Activated CD8-positive, alpha-beta T cell treated with anti-CD3 and anti-CD28 coated beads, Interleukin-2, amount 10 ng/mL, durations not matched to agents 7 days and 5 days (primary cell): ENCODE results near the gene ENTREP3. TPM values are rescaled to one million over a fixed set of nuclear protein-coding genes. Genes with fewer than 3 reads are reported as not detected.
"Not testable (repeated sequence)": the region's sequence is repeated elsewhere in the genome, so short reads cannot be mapped to it uniquely, and the experiment has no call there.

Experiments used
- ATAC-seq: fragments of 150-1000 bp; cut with Tn5 transposase; one replicate; pipeline ENCODE4 v1.10.0; 2021; ENCODE audit warnings: moderate library complexity
- CTCF ChIA-PET: fragments of 350-600 bp; sonication (Branson Sonifier 250); formaldehyde crosslinking; loops from one replicate; lab custom pipeline; 2021; ENCODE audit warnings: antibody characterized with exemption; lab: Charles Lee
- POLR2A ChIA-PET: fragments of 350-600 bp; sonication (Branson Sonifier 250); formaldehyde crosslinking; loops from one replicate; lab custom pipeline; 2021; ENCODE audit warnings: antibody characterized with exemption; lab: Charles Lee
- DNase-seq: peaks from one replicate; pipeline ENCODE4 v3.0.0-alpha.2; 2020
- H3K27ac Mint-ChIP-seq: one replicate; pipeline ENCODE4 v1.8.0; 2021; ENCODE audit warnings: mild to moderate bottlenecking, mixed read lengths
- H3K27me3 Mint-ChIP-seq: one replicate; pipeline ENCODE4 v1.8.0; 2021; ENCODE audit warnings: low read depth, mixed read lengths
- H3K36me3 Mint-ChIP-seq: one replicate; pipeline ENCODE4 v1.8.0; 2021; ENCODE audit warnings: low read depth, mixed read lengths
- H3K4me1 Mint-ChIP-seq: one replicate; pipeline ENCODE4 v1.8.0; 2021; ENCODE audit warnings: low read depth, mixed read lengths
- H3K4me3 Mint-ChIP-seq: one replicate; pipeline ENCODE4 v1.8.0; 2021; ENCODE audit warnings: mild to moderate bottlenecking, mixed read lengths
- H3K9me3 Mint-ChIP-seq: one replicate; pipeline ENCODE4 v1.8.0; 2022; ENCODE audit warnings: mixed read lengths; ENCODE audit not compliant: insufficient read depth
- total RNA-seq, 2 experiments: library from RNA; stranded (reverse); gene quantifications; one replicate each; pipeline ENCODE4 v1.2.3, GENCODE V29; 2021

Gene ENTREP3
- total RNA-seq, 2 experiments from 2014 or later: 29.3 to 29.7 TPM

DNA sequence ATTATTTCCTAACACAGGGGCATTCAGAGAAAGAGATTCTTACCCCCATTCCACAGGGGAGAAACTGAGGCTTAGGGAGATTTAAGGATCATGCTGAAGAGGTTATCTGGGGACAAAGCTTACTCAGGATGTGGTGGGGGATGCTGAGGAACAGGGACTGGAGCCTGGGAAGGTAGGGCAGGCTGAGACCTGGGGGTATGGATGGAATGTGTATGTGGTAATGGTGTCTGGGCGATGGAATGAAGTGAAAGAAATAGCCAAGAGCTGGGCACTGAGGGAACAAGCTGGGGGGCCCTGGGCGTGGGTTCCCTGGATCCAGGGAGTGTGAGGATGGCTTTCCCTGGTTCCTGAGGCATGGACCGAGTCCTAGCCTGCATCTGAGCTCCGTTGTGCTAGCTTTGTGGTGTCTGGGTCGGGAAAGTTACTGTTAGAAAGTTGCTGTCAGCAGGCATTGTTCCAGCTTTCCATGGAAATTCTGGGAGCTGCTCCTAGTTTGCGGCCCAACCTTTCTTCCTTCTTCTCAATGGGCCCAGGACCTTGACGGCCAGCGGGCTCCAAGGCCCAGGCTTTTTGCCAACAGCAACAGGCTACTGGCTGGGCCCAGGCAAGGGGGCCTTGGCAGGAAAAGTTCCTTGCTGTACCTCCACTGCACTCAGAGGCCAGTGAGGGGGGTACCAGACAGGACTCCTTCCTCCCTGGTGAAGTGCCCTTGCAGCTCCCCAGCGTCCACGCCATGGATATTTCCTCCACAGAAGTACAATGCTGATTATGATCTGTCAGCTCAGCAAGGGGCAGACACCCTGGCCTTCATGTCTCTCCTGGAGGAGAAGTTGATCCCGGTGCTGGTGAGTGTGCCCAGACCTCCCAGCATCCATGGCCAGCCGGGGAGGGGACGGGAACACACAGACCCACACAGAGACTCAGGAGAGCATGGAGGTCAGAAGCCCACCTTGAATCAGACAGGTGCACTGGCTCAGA, 23.0 kb downstream of the ENTREP3 start:
- DNase-seq, H3K27me3 Mint-ChIP-seq, H3K9me3 Mint-ChIP-seq, H3K4me3 Mint-ChIP-seq, H3K27ac Mint-ChIP-seq, ATAC-seq: not testable (repeated sequence)
- H3K4me1 Mint-ChIP-seq: peaks cover 21% of the 10 kb centered on the region
- ChIA-PET CTCF (interaction anchor here (1.9 kb wide), 1 partner anchor 18 kb away, joined by 5 read pairs; no protein-coding TSS in a partner anchor), POLR2A (interaction anchor here (1.2 kb wide), 1 partner anchor 12 kb away, joined by 4 read pairs; no protein-coding TSS in a partner anchor)
- peaks cover 16% of the 10 kb centered on the region for H3K36me3 Mint-ChIP-seq

GRCh38 chr1:155231302-155231701, 24.0 kb downstream of the ENTREP3 start:
- POLR2A ChIA-PET, H3K27me3 Mint-ChIP-seq, H3K4me3 Mint-ChIP-seq, H3K27ac Mint-ChIP-seq, ATAC-seq, H3K9me3 Mint-ChIP-seq, DNase-seq: not testable (repeated sequence)
- peaks cover 11% of the 10 kb centered on the region for H3K36me3 Mint-ChIP-seq
- CTCF ChIA-PET: interaction anchor here (1.9 kb wide), 1 partner anchor 19 kb away, joined by 5 read pairs; no protein-coding TSS in a partner anchor
- H3K4me1 Mint-ChIP-seq: peaks cover 23% of the 10 kb centered on the region

DNA sequence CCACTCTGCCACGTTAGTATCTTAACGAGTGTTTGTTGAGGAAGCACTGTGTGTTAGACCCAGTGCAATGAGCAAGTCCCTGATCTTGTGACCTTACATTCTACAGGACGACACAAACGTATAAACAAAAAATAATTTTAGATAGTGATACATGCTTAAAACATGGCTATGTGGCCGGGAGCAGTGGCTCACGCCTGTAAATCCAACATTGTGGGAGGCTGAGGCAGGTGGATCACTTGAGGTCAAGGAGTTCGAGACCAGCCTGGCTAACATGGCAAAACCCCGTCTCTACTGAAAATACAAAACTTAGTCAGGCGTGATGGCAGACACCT, 27.2 kb downstream of the ENTREP3 start:
- peaks cover 12% of the 10 kb centered on the region for H3K36me3 Mint-ChIP-seq
- no peak for ATAC-seq
- ChIA-PET POLR2A (interaction anchor here (1.1 to 3.0 kb wide), 9 partner anchors 9 to 80 kb away, joined by 3 to 39 read pairs (median 7); partner anchors contain the start of genes FDPS, KRTCAP2, MTX1 and THBS3), CTCF (interaction anchor here (1.2 to 6.6 kb wide), 6 partner anchors 15 to 55 kb away, joined by 3 to 134 read pairs (median 20); partner anchors contain the start of genes KRTCAP2, MTX1 and THBS3)
- peak overlapping the region; percentile 94 for H3K27ac Mint-ChIP-seq
- peaks cover 33% of the 10 kb centered on the region for H3K4me1 Mint-ChIP-seq
- H3K4me3 Mint-ChIP-seq: peak overlapping the region; percentile 91
- no peaks in the 10 kb centered on the region for H3K27me3 Mint-ChIP-seq
- DNase-seq: no peak
- no peaks in the 10 kb centered on the region for H3K9me3 Mint-ChIP-seq

- ChIA-PET CTCF (interaction anchor here (0.7 to 6.6 kb wide), 17 partner anchors 9 to 518 kb away, joined by 3 to 134 read pairs (median 3); partner anchors contain the start of genes KRTCAP2, MTX1 and THBS3), POLR2A (interaction anchor here (0.6 to 3.0 kb wide), 13 partner anchors 8 to 566 kb away, joined by 3 to 39 read pairs (median 5); partner anchors contain the start of genes FDPS, KRTCAP2, MTX1 and THBS3)
- Mint-ChIP-seq H3K27ac (peak overlapping the region; percentile 94), H3K36me3 (peaks cover 12% of the 10 kb centered on the region), H3K4me1 (peaks cover 33% of the 10 kb centered on the region), H3K27me3 (no peaks in the 10 kb centered on the region), H3K9me3 (no peaks in the 10 kb centered on the region), H3K4me3 (peak overlapping the region; percentile 91)
- DNase-seq (peak; percentile 99), ATAC-seq (peak; percentile 96)
Observed at GRCh38 chr1:155227261-155228095, 27.8 kb downstream of the ENTREP3 start.

GRCh38 chr1:155226910-155227260, 28.4 kb downstream of the ENTREP3 start:
- H3K4me1 Mint-ChIP-seq: peaks cover 33% of the 10 kb centered on the region
- CTCF ChIA-PET: interaction anchor here (0.7 to 6.6 kb wide), 16 partner anchors 9 to 518 kb away, joined by 3 to 134 read pairs (median 4); partner anchors contain the start of genes KRTCAP2, MTX1 and THBS3
- H3K9me3 Mint-ChIP-seq: no peaks in the 10 kb centered on the region
- peak overlapping the region; percentile 91 for H3K4me3 Mint-ChIP-seq
- DNase-seq (peak; percentile 70), ATAC-seq (peak; percentile 45)
- H3K27me3 Mint-ChIP-seq: no peaks in the 10 kb centered on the region
- POLR2A ChIA-PET: interaction anchor here (0.6 to 3.0 kb wide), 11 partner anchors 8 to 567 kb away, joined by 3 to 39 read pairs (median 5); partner anchors contain the start of genes MTX1 and THBS3
- H3K27ac Mint-ChIP-seq: peak overlapping the region; percentile 94
- peaks cover 12% of the 10 kb centered on the region for H3K36me3 Mint-ChIP-seq

DNA sequence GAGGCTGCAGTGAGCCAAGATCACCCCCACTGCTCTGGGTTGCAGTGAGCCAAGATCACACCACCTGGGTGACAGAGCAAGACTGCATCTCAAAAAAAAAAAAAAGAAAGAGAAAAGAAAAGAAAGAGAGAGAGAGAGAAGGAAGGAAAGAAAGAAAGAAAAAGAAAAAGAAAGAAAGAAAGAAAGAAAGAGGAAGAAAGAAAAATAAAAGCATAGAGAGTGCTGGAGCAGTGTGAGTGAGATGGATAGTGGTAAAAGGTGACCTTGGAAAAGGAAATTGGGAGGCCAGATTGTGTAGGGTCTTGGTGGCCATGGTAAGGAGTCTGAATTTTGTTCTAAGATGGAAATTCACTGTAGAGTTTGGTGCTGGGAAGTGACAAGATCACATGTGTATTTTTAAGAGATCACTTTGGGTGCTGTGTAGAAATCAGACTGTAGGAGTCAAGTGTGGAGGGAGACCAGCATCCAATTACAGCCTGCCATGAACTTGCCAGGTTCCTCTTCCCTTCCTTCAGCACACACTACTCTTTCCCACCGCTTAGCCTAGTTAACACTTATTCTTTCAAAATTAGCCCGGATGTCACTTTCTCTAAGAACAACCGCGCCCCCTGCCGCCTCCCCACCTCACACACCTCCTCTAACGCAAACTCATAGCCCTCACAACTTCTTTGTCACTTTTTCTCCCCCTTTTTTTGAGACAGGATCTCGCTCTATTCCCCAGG, 28.9 kb downstream of the ENTREP3 start:
- peaks cover 12% of the 10 kb centered on the region for H3K36me3 Mint-ChIP-seq
- H3K4me1 Mint-ChIP-seq: peaks cover 33% of the 10 kb centered on the region
- H3K27ac Mint-ChIP-seq: peak overlapping the region; percentile 94
- DNase-seq: peak; percentile 90
- H3K27me3 Mint-ChIP-seq: no peaks in the 10 kb centered on the region
- H3K9me3 Mint-ChIP-seq: no peaks in the 10 kb centered on the region
- CTCF ChIA-PET: interaction anchor here (0.7 to 6.6 kb wide), 16 partner anchors 8 to 519 kb away, joined by 3 to 134 read pairs (median 6); partner anchors contain the start of genes KRTCAP2, MTX1 and THBS3
- peak; percentile 62 for ATAC-seq
- H3K4me3 Mint-ChIP-seq: peak overlapping the region; percentile 91
- POLR2A ChIA-PET: interaction anchor here (0.6 to 3.0 kb wide), 10 partner anchors 14 to 567 kb away, joined by 4 to 39 read pairs (median 6); partner anchors contain the start of genes MTX1 and THBS3

GRCh38 chr1:155225404-155225759, 29.9 kb downstream of the ENTREP3 start:
- H3K9me3 Mint-ChIP-seq, DNase-seq, ATAC-seq, H3K27me3 Mint-ChIP-seq: not testable (repeated sequence)
- H3K4me1 Mint-ChIP-seq: peaks cover 40% of the 10 kb centered on the region
- H3K4me3 Mint-ChIP-seq: peak overlapping the region; percentile 91
- ChIA-PET CTCF (interaction anchor here (0.9 to 6.6 kb wide), 6 partner anchors 18 to 52 kb away, joined by 3 to 134 read pairs (median 15); partner anchors contain the start of genes KRTCAP2, MTX1 and THBS3), POLR2A (interaction anchor here (0.7 kb wide), 1 partner anchor 19 kb away, joined by 3 read pairs; no protein-coding TSS in a partner anchor)
- H3K27ac Mint-ChIP-seq: peak overlapping the region; percentile 94
- H3K36me3 Mint-ChIP-seq: peaks cover 12% of the 10 kb centered on the region

- H3K4me1 Mint-ChIP-seq: peaks cover 53% of the 10 kb centered on the region
- H3K9me3 Mint-ChIP-seq: no peaks in the 10 kb centered on the region
- no peak overlapping the region for H3K4me3 Mint-ChIP-seq
- H3K27ac Mint-ChIP-seq: no peak overlapping the region
- no peak for DNase-seq
- CTCF ChIA-PET: interaction anchor here (1.1 to 6.6 kb wide), 6 partner anchors 16 to 50 kb away, joined by 3 to 134 read pairs (median 4); partner anchors contain the start of genes KRTCAP2, MTX1 and THBS3
- POLR2A ChIA-PET: interaction anchor here (1.1 kb wide), 1 partner anchor 21 kb away, joined by 3 read pairs; no protein-coding TSS in a partner anchor
- peaks cover 15% of the 10 kb centered on the region for H3K36me3 Mint-ChIP-seq
- ATAC-seq: no peak
- H3K27me3 Mint-ChIP-seq: no peaks in the 10 kb centered on the region
Observed at GRCh38 chr1:155223047-155223446, 32.2 kb downstream of the ENTREP3 start.

DNA sequence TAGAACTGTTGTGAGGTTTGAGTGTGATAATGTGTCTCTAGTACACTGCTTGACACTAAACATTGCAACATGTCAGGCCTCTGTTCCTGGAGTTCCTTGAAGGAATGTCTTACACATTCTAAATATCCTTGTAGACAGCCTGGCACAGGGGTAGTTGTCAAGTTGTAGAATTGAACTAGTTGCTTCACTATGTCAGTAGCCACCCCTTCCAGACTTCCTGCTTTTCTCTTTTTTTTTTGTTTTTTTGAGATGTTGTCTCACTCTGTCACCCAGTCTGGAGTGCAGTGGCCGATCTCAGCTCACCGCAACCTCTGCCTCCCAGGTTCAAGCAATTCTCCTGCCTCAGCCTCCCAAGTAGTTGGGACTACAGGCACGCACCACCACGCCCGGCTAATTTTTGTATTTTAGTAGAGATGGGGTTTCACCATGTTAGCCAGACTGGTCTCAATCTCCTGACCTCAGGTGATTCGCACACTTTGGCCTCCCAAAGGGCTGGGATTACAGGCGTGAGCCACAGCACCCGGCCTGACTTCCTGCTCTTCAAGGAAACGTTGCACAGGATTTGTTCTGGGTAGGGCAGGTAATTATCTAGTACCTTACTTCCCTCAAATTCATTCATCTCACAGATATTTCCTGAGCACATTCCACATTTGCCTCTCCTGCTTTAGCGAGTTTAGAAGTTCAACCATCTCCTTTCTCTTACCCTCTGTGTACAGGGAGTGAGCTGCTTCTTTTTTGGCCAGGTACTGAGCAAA, 34.9 kb downstream of the ENTREP3 start:
- not testable (repeated sequence) for H3K9me3 Mint-ChIP-seq, DNase-seq, ATAC-seq, H3K27me3 Mint-ChIP-seq, H3K4me3 Mint-ChIP-seq
- ChIA-PET POLR2A (interaction anchor here (1.0 kb wide), 1 partner anchor 23 kb away, joined by 3 read pairs; no protein-coding TSS in a partner anchor), CTCF (interaction anchor here (1.1 to 1.5 kb wide), 2 partner anchors 30 to 43 kb away, joined by 3 to 4 read pairs; no protein-coding TSS in a partner anchor)
- Mint-ChIP-seq H3K4me1 (peaks cover 37% of the 10 kb centered on the region), H3K27ac (peak overlapping the region; percentile 89), H3K36me3 (peaks cover 14% of the 10 kb centered on the region)
